Nephron (organoid): ENCODE data around the gene MOV10L1.

Experiments used
- H3K27ac Mint-ChIP-seq, 3 experiments: 2 replicates each; pipeline ENCODE4 v1.8.0; 2020; ENCODE audit warnings: mixed read lengths in 3 of 3, mild to moderate bottlenecking in 2 of 3, moderate library complexity in 1 of 3
- H3K27me3 Mint-ChIP-seq: 2 replicates; pipeline ENCODE4 v1.8.0; 2021; ENCODE audit warnings: low read depth, mild to moderate bottlenecking, moderate library complexity, mixed read lengths
- H3K36me3 Mint-ChIP-seq: 2 replicates; pipeline ENCODE4 v1.8.0; 2020; ENCODE audit warnings: low read depth, mixed read lengths
- H3K4me1 Mint-ChIP-seq: 2 replicates; pipeline ENCODE4 v1.8.0; 2020; ENCODE audit warnings: mixed read lengths
- H3K4me3 Mint-ChIP-seq, 3 experiments: 2 replicates each; pipeline ENCODE4 v1.8.0; 2020; ENCODE audit warnings: mild to moderate bottlenecking in 3 of 3, mixed read lengths in 3 of 3, moderate library complexity in 2 of 3
- H3K9me3 Mint-ChIP-seq: 2 replicates; pipeline ENCODE4 v1.8.0; 2020; ENCODE audit warnings: mixed read lengths
- CTCF ChIP-seq, 3 experiments: fragments of 200-600 bp; sonication (generic); IDR thresholded peaks; one replicate each; pipeline ENCODE4 v1.5.0; 2021; ENCODE audit warnings: antibody characterized with exemption in 3 of 3; ENCODE audit not compliant: unreplicated experiment in 3 of 3

The MOV10L1 gene

GRCh38 chr22:50111056-50111455, 21.2 kb downstream of the MOV10L1 start:
- Mint-ChIP-seq H3K27ac (no peak overlapping the region), H3K4me1 (peaks cover 9% of the 10 kb centered on the region), H3K36me3 (no peaks in the 10 kb centered on the region), H3K4me3 (no peak overlapping the region), H3K27me3 (peaks cover 13% of the 10 kb centered on the region), H3K9me3 (no peaks in the 10 kb centered on the region)
- no peak for TF ChIP-seq CTCF (IDR thresholded peaks at IDR 0.05; ENCODE audit: unreplicated experiment in 3 of 3)

GRCh38 chr22:50112151-50113118, 22.6 kb downstream of the MOV10L1 start:
- H3K4me3 Mint-ChIP-seq: no peak overlapping the region
- peaks cover 9% of the 10 kb centered on the region for H3K4me1 Mint-ChIP-seq
- TF ChIP-seq CTCF (IDR thresholded peaks at IDR 0.05; ENCODE audit: unreplicated experiment in 3 of 3): no peak
- no peaks in the 10 kb centered on the region for H3K9me3 Mint-ChIP-seq
- H3K27ac Mint-ChIP-seq: peak overlapping the region in 1 of 3 experiments; percentile 55
- H3K36me3 Mint-ChIP-seq: no peaks in the 10 kb centered on the region
- peaks cover 12% of the 10 kb centered on the region for H3K27me3 Mint-ChIP-seq

- H3K36me3 Mint-ChIP-seq: no peaks in the 10 kb centered on the region
- peak overlapping the region in 2 of 3 experiments; percentile 74 to 75 for H3K27ac Mint-ChIP-seq
- no peaks in the 10 kb centered on the region for H3K9me3 Mint-ChIP-seq
- no peak overlapping the region for H3K4me3 Mint-ChIP-seq
- no peak for TF ChIP-seq CTCF (IDR thresholded peaks at IDR 0.05; ENCODE audit: unreplicated experiment in 3 of 3)
- H3K4me1 Mint-ChIP-seq: peaks cover 19% of the 10 kb centered on the region
- peaks cover 9% of the 10 kb centered on the region for H3K27me3 Mint-ChIP-seq
Measured at GRCh38 chr22:50114221-50115021, 24.6 kb downstream of the MOV10L1 start.

GRCh38 chr22:50115693-50116092, 25.9 kb downstream of the MOV10L1 start:
- H3K9me3 Mint-ChIP-seq: peaks cover under 1% of the 10 kb centered on the region
- peaks cover 25% of the 10 kb centered on the region for H3K4me1 Mint-ChIP-seq
- H3K4me3 Mint-ChIP-seq: no peak overlapping the region
- peaks cover 9% of the 10 kb centered on the region for H3K27me3 Mint-ChIP-seq
- no peak for TF ChIP-seq CTCF (IDR thresholded peaks at IDR 0.05; ENCODE audit: unreplicated experiment in 3 of 3)
- H3K27ac Mint-ChIP-seq: no peak overlapping the region
- H3K36me3 Mint-ChIP-seq: no peaks in the 10 kb centered on the region

GRCh38 chr22:50117168-50117762, 27.5 kb downstream of the MOV10L1 start:
- no peak for TF ChIP-seq CTCF (IDR thresholded peaks at IDR 0.05; ENCODE audit: unreplicated experiment in 3 of 3)
- Mint-ChIP-seq H3K27ac (no peak overlapping the region), H3K36me3 (no peaks in the 10 kb centered on the region), H3K27me3 (peaks cover 13% of the 10 kb centered on the region), H3K9me3 (peaks cover 2% of the 10 kb centered on the region), H3K4me1 (peaks cover 25% of the 10 kb centered on the region), H3K4me3 (no peak overlapping the region)
